ENCODE data around the gene TIAM2. TPM values are rescaled to one million over a fixed set of nuclear protein-coding genes. Genes with fewer than 3 reads are reported as not detected.

Gene TIAM2
- total RNA-seq, 4 donors from 2014 or later, result 9.2 to 18.2 (median 11.4) TPM

GRCh38 chr6:155022721-155023120, 27.6 kb downstream of the TIAM2 start:
- no peak overlapping the region for H3K27ac ChIP-seq
- H3K4me3 ChIP-seq, result no peak overlapping the region
- TF ChIP-seq, protein P1, sequence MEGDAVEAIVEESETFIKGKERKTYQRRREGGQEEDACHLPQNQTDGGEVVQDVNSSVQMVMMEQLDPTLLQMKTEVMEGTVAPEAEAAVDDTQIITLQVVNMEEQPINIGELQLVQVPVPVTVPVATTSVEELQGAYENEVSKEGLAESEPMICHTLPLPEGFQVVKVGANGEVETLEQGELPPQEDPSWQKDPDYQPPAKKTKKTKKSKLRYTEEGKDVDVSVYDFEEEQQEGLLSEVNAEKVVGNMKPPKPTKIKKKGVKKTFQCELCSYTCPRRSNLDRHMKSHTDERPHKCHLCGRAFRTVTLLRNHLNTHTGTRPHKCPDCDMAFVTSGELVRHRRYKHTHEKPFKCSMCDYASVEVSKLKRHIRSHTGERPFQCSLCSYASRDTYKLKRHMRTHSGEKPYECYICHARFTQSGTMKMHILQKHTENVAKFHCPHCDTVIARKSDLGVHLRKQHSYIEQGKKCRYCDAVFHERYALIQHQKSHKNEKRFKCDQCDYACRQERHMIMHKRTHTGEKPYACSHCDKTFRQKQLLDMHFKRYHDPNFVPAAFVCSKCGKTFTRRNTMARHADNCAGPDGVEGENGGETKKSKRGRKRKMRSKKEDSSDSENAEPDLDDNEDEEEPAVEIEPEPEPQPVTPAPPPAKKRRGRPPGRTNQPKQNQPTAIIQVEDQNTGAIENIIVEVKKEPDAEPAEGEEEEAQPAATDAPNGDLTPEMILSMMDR (IDR thresholded peaks at IDR 0.05), result no peak
- TF ChIP-seq EP300 (IDR thresholded peaks at IDR 0.05) (no peak), POLR2A (IDR thresholded peaks at IDR 0.05) (no peak)
- no peak for DNase-seq (ENCODE audit: low spot score in 2 of 2)
- WGBS, 2 donors, result 84 to 89% methylated on average over 7 of the region's 7 CpGs
- H3K27me3 ChIP-seq, result no peaks in the 10 kb centered on the region
- H3K9me3 ChIP-seq, result no peaks in the 10 kb centered on the region
- no peaks in the 10 kb centered on the region for H3K36me3 ChIP-seq
- H3K4me1 ChIP-seq, result peaks cover 0 to 7% (median 0%) of the 10 kb centered on the region in 4 donors

- no peak overlapping the region for H3K4me3 ChIP-seq
- H3K36me3 ChIP-seq, result no peaks in the 10 kb centered on the region
- WGBS, 2 donors, result 86 to 90% methylated on average over 7 of the region's 7 CpGs
- H3K27me3 ChIP-seq, result no peaks in the 10 kb centered on the region
- no peak for DNase-seq (ENCODE audit: low spot score in 2 of 2)
- H3K27ac ChIP-seq, result no peak overlapping the region
- peaks cover 0 to 7% (median 0%) of the 10 kb centered on the region in 4 donors for H3K4me1 ChIP-seq
- TF ChIP-seq, protein P1 (IDR thresholded peaks at IDR 0.05), result no peak
- TF ChIP-seq POLR2A (IDR thresholded peaks at IDR 0.05), result no peak
- TF ChIP-seq EP300 (IDR thresholded peaks at IDR 0.05), result no peak
- no peaks in the 10 kb centered on the region for H3K9me3 ChIP-seq
Observed at GRCh38 chr6:155023717-155024116, 28.6 kb downstream of the TIAM2 start.

GRCh38 chr6:155024391-155025027, 29.4 kb downstream of the TIAM2 start:
- 77 to 81% methylated on average over 2 of the region's 2 CpGs for WGBS, 2 donors
- Histone ChIP-seq H3K27ac (no peak overlapping the region), H3K27me3 (no peaks in the 10 kb centered on the region), H3K4me1 (peaks cover 0 to 7% (median 0%) of the 10 kb centered on the region in 4 donors), H3K9me3 (no peaks in the 10 kb centered on the region), H3K4me3 (no peak overlapping the region), H3K36me3 (no peaks in the 10 kb centered on the region)
- DNase-seq (ENCODE audit: low spot score in 2 of 2), result no peak
- TF ChIP-seq POLR2A (IDR thresholded peaks at IDR 0.05) (no peak), EP300 (IDR thresholded peaks at IDR 0.05) (no peak)
- TF ChIP-seq, protein P1 (IDR thresholded peaks at IDR 0.05), result no peak

GRCh38 chr6:155026022-155026705, 31.0 kb downstream of the TIAM2 start:
- WGBS, 2 donors, result 77 to 83% methylated on average over 4 of the region's 4 CpGs
- DNase-seq (ENCODE audit: low spot score in 2 of 2), result no peak

GRCh38 chr6:155026706-155027045, 31.6 kb downstream of the TIAM2 start:
- TF ChIP-seq EP300 (IDR thresholded peaks at IDR 0.05) (no peak), POLR2A (IDR thresholded peaks at IDR 0.05) (no peak)
- TF ChIP-seq, protein P1 (IDR thresholded peaks at IDR 0.05), result no peak
- H3K4me1 ChIP-seq, result peaks cover 0 to 7% (median 0%) of the 10 kb centered on the region in 4 donors
- 89 to 90% methylated on average over 4 of the region's 4 CpGs for WGBS, 2 donors
- no peak overlapping the region for H3K4me3 ChIP-seq
- H3K27ac ChIP-seq, result no peak overlapping the region
- no peak for DNase-seq (ENCODE audit: low spot score in 2 of 2)
- H3K27me3 ChIP-seq, result no peaks in the 10 kb centered on the region
- no peaks in the 10 kb centered on the region for H3K9me3 ChIP-seq
- H3K36me3 ChIP-seq, result no peaks in the 10 kb centered on the region

More at GRCh38 chr6:155026022-155026705, 31.0 kb downstream of the TIAM2 start:
- Histone ChIP-seq H3K36me3 (no peaks in the 10 kb centered on the region), H3K27ac (no peak overlapping the region), H3K4me1 (peaks cover 0 to 7% (median 0%) of the 10 kb centered on the region in 4 donors), H3K27me3 (no peaks in the 10 kb centered on the region), H3K4me3 (no peak overlapping the region), H3K9me3 (no peaks in the 10 kb centered on the region)
- no peak for TF ChIP-seq EP300 (IDR thresholded peaks at IDR 0.05)
- TF ChIP-seq, protein P1 (IDR thresholded peaks at IDR 0.05), result no peak
- TF ChIP-seq POLR2A (IDR thresholded peaks at IDR 0.05), result no peak

Measured in tibial nerve (tissue), 4 donors.